ENCODE measurements around the gene KIF22.

Gene KIF22

GRCh38 chr16:29843931-29844330 lies 53.4 kb downstream of the KIF22 start:
- DNase-seq = no peak

- DNase-seq = no peak
These were observed 54.2 kb downstream of the KIF22 start for GRCh38 chr16:29844575-29845331.

GRCh38 chr16:29845656-29846055 lies 55.1 kb downstream of the KIF22 start:
- DNase-seq = no peak

GRCh38 chr16:29848420-29849297 lies 58.1 kb downstream of the KIF22 start:
- peak; percentile 86 to 89 for DNase-seq

- DNase-seq = no peak
These were observed 59.0 kb downstream of the KIF22 start for GRCh38 chr16:29849505-29849904.

- no peak for DNase-seq
These were observed 60.4 kb downstream of the KIF22 start for GRCh38 chr16:29850998-29851397.

GRCh38 chr16:29852654-29853053 lies 62.1 kb downstream of the KIF22 start:
- DNase-seq = no peak

- no peak for DNase-seq
These were observed 64.1 kb downstream of the KIF22 start for GRCh38 chr16:29854520-29855100.

All from activated T-cell treated with anti-CD3 and anti-CD28 coated beads, Interleukin-2, amount 50 U/mL, for 48 hours (primary cell).